H1 (cell line): ENCODE measurements around the gene C2CD3. TPM values are rescaled to one million over a fixed set of nuclear protein-coding genes. Genes with fewer than 3 reads are reported as not detected.

Experiments used
- CTCF ChIA-PET: fragments of 300-600 bp; sonication (Branson Sonifier 250); formaldehyde crosslinking; loops from one replicate; lab custom pipeline; 2021; ENCODE audit not compliant: partially characterized antibody; lab: Charles Lee
- POLR2A ChIA-PET: fragments of 300-600 bp; sonication (Branson Sonifier 250); formaldehyde crosslinking; loops from one replicate; lab custom pipeline; 2021; ENCODE audit warnings: inconsistent platforms; ENCODE audit not compliant: partially characterized antibody; lab: Charles Lee
- DNase-seq, 2 experiments: peaks; one replicate each; pipeline versions ENCODE4 v3.0.0 to v3.0.0-alpha.2; 2010 to 2022; ENCODE audit warnings: low spot score in 2 of 2, low read depth in 1 of 2, mixed read lengths in 1 of 2
- FAIRE-seq: peaks from 2 replicates; lab custom pipeline; 2011; peaks lifted over from hg19 to GRCh38; lab: Jason Lieb, UNC
- H2AFZ ChIP-seq: 2 replicates; pipeline ENCODE4 v1.8.1; 2012; ENCODE audit warnings: low read length, inconsistent platforms
- H2AK5ac ChIP-seq: 2 replicates; pipeline ENCODE4 v1.6.1; 2013; ENCODE audit warnings: low read depth, low read length
- H2BK120ac ChIP-seq: replicated peaks from 2 replicates; pipeline ENCODE3; 2013; ENCODE audit warnings: low read depth, low read length, inconsistent platforms
- H2BK12ac ChIP-seq: 2 replicates; pipeline ENCODE4 v1.6.1; 2013; ENCODE audit warnings: low read depth, low read length
- H2BK15ac ChIP-seq: 2 replicates; pipeline ENCODE4 v1.6.1; 2013; ENCODE audit warnings: low read length
- H2BK20ac ChIP-seq: 2 replicates; pipeline ENCODE4 v1.6.1; 2013; ENCODE audit warnings: low read length
- H2BK5ac ChIP-seq: 2 replicates; pipeline ENCODE4 v1.6.1; 2013; ENCODE audit warnings: low read depth, low read length
- H3K14ac ChIP-seq: 2 replicates; pipeline ENCODE4 v1.6.1; 2013; ENCODE audit warnings: inconsistent platforms; ENCODE audit not compliant: insufficient read length
- H3K18ac ChIP-seq: 2 replicates; pipeline ENCODE4 v1.6.1; 2013; ENCODE audit warnings: low read length; ENCODE audit errors: extremely low read depth
- H3K23ac ChIP-seq: 2 replicates; pipeline ENCODE4 v1.6.1; 2013; ENCODE audit warnings: inconsistent platforms; ENCODE audit not compliant: insufficient read length
- H3K23me2 ChIP-seq: 2 replicates; pipeline ENCODE4 v1.6.1; 2013; ENCODE audit warnings: low read depth, low read length
- H3K27ac ChIP-seq: 2 replicates; pipeline ENCODE4 v1.6.1; 2011; ENCODE audit warnings: low read depth, low read length, inconsistent platforms
- H3K27me3 ChIP-seq, 4 experiments: replicated peaks in 1 of 4; 1 replicate in 1 of 4; 2 replicates in 3 of 4; pipeline versions ENCODE4 v1.6.1 to v1.8.1; 2011 to 2013; ENCODE audit warnings: low read length in 3 of 4, mild to moderate bottlenecking in 3 of 4, inconsistent platforms in 2 of 4, mixed read lengths in 2 of 4, moderate library complexity in 1 of 4; ENCODE audit not compliant: control insufficient read depth in 3 of 4, insufficient read depth in 3 of 4; ENCODE audit errors: extremely low read depth in 1 of 4
- H3K36me3 ChIP-seq, 4 experiments: 2 replicates each; pipeline versions ENCODE4 v1.6.1 to v1.8.1; 2011 to 2013; ENCODE audit warnings: mild to moderate bottlenecking in 4 of 4, low read length in 3 of 4, moderate library complexity in 2 of 4, control low read depth in 1 of 4, inconsistent platforms in 1 of 4; ENCODE audit not compliant: insufficient read depth in 4 of 4, control insufficient read depth in 2 of 4
- H3K4ac ChIP-seq: replicated peaks from 2 replicates; pipeline ENCODE3; 2013; ENCODE audit warnings: low read length, low read depth, mixed read lengths, inconsistent platforms; ENCODE audit not compliant: insufficient read length
- H3K4me1 ChIP-seq, 4 experiments: replicated peaks in 1 of 4; 1 replicate in 1 of 4; 2 replicates in 3 of 4; pipeline versions ENCODE4 v1.6.1 to v1.8.1; 2011 to 2013; ENCODE audit warnings: low read length in 3 of 4, inconsistent platforms in 2 of 4, mixed read lengths in 1 of 4; ENCODE audit not compliant: insufficient read depth in 4 of 4, control insufficient read depth in 3 of 4
- H3K4me2 ChIP-seq, 2 experiments: 2 replicates each; pipeline versions ENCODE4 v1.6.1 to v1.8.1; 2011 to 2013; ENCODE audit warnings: low read depth in 2 of 2, low read length in 2 of 2, control low read depth in 1 of 2, inconsistent platforms in 1 of 2, mild to moderate bottlenecking in 1 of 2; ENCODE audit not compliant: insufficient read depth in 1 of 2
- H3K4me3 ChIP-seq, 4 experiments: fragments of 200-600, 300-600 bp in 1 of 4; sonication (generic), shearing (Covaris generic), sonication (Bioruptor Twin) in 1 of 4; 2 replicates each; pipeline versions ENCODE4 v1.5.1 to v1.8.1; 2011 to 2016; ENCODE audit warnings: low read length in 4 of 4, low read depth in 3 of 4, control low read depth in 2 of 4, inconsistent platforms in 2 of 4, mild to moderate bottlenecking in 2 of 4, mixed read lengths in 1 of 4, moderate library complexity in 1 of 4; ENCODE audit not compliant: insufficient read depth in 2 of 4; ENCODE audit errors: extremely low read depth in 1 of 4
- H3K56ac ChIP-seq: replicated peaks from 2 replicates; pipeline ENCODE3; 2013; ENCODE audit warnings: low read depth, mild to moderate bottlenecking, mixed read lengths, low read length, inconsistent platforms; ENCODE audit not compliant: insufficient read length
- H3K79me1 ChIP-seq: 2 replicates; pipeline ENCODE4 v1.6.1; 2013; ENCODE audit warnings: low read depth, low read length, control low read depth
- H3K79me2 ChIP-seq, 2 experiments: 2 replicates each; pipeline versions ENCODE4 v1.6.1 to v1.8.1; 2012 to 2013; ENCODE audit warnings: low read length in 2 of 2, mild to moderate bottlenecking in 2 of 2, inconsistent platforms in 1 of 2; ENCODE audit not compliant: insufficient read depth in 2 of 2, control insufficient read depth in 1 of 2
- H3K9ac ChIP-seq, 4 experiments: replicated peaks in 1 of 4; 1 replicate in 1 of 4; 2 replicates in 3 of 4; pipeline versions ENCODE4 v1.6.1 to v1.8.1; 2011 to 2013; ENCODE audit warnings: low read depth in 3 of 4, low read length in 3 of 4, control low read depth in 2 of 4, mild to moderate bottlenecking in 2 of 4, moderate library complexity in 2 of 4, inconsistent platforms in 1 of 4; ENCODE audit errors: extremely low read depth in 1 of 4
- H3K9me3 ChIP-seq, 2 experiments: 2 replicates each; pipeline versions ENCODE4 v1.6.1 to v1.8.1; 2012 to 2013; ENCODE audit warnings: mild to moderate bottlenecking in 2 of 2, moderate library complexity in 2 of 2, control low read depth in 1 of 2, inconsistent platforms in 1 of 2, low read depth in 1 of 2, low read length in 1 of 2, mixed read lengths in 1 of 2; ENCODE audit not compliant: insufficient read depth in 2 of 2
- H4K20me1 ChIP-seq, 2 experiments: replicated peaks in 1 of 2; 2 replicates each; pipeline versions ENCODE3 to v1.8.1; 2011 to 2013; ENCODE audit warnings: inconsistent platforms in 2 of 2, low read length in 2 of 2, mild to moderate bottlenecking in 1 of 2; ENCODE audit not compliant: insufficient read depth in 2 of 2, control insufficient read depth in 1 of 2
- H4K5ac ChIP-seq: 2 replicates; pipeline ENCODE4 v1.6.1; 2013; ENCODE audit warnings: low read length, low read depth, mixed read lengths, inconsistent platforms; ENCODE audit not compliant: insufficient read length
- H4K8ac ChIP-seq: 2 replicates; pipeline ENCODE4 v1.8.0; 2013; ENCODE audit warnings: mild to moderate bottlenecking, moderate library complexity, low read length, inconsistent platforms; ENCODE audit not compliant: insufficient read depth; ENCODE audit errors: extremely low read depth
- H4K91ac ChIP-seq: replicated peaks from 2 replicates; pipeline ENCODE3; 2013; ENCODE audit warnings: low read length, mixed read lengths, inconsistent platforms; ENCODE audit not compliant: insufficient read length
- ASH2L ChIP-seq: fragments of 200-600, 300-600 bp; sonication (generic); IDR thresholded peaks from one replicate; pipeline ENCODE4 v1.7.1; 2017; ENCODE audit warnings: low read length
- BRCA1 ChIP-seq: IDR thresholded peaks from 2 replicates; pipeline ENCODE4 v1.6.1; 2012; ENCODE audit warnings: low read depth, low read length, improper control_type of control experiment
- CREB1 ChIP-seq: IDR thresholded peaks from 2 replicates; pipeline ENCODE4 v1.6.1; 2012; ENCODE audit warnings: inconsistent platforms
- CTBP2 ChIP-seq: IDR thresholded peaks from 2 replicates; pipeline ENCODE4 v1.7.0; 2011; ENCODE audit warnings: borderline replicate concordance, mild to moderate bottlenecking, moderate library complexity, mixed read lengths, low read length; ENCODE audit not compliant: insufficient read depth, insufficient read length
- FOSL1 ChIP-seq: IDR thresholded peaks from 2 replicates; pipeline ENCODE4 v1.6.1; 2011; ENCODE audit warnings: mild to moderate bottlenecking, low read depth, low read length, moderate library complexity; ENCODE audit not compliant: insufficient read depth
- HDAC2 ChIP-seq, 2 experiments: fragments of 300-600 bp in 1 of 2; sonication (generic) in 1 of 2; IDR thresholded peaks; 2 replicates each; pipeline ENCODE4 v1.6.1; 2011 to 2012; ENCODE audit warnings: low read depth in 2 of 2, low read length in 2 of 2, mild to moderate bottlenecking in 2 of 2, moderate library complexity in 2 of 2, borderline replicate concordance in 1 of 2, inconsistent platforms in 1 of 2
- KDM5A ChIP-seq: fragments of 200-600 bp; IDR thresholded peaks from 2 replicates; pipeline ENCODE4 v1.7.1; 2012; ENCODE audit warnings: mild to moderate bottlenecking, low read length, inconsistent platforms, mixed read lengths
- POLR2A ChIP-seq, 2 experiments: IDR thresholded peaks; 1 replicate in 1 of 2; 2 replicates in 1 of 2; pipeline ENCODE4 v1.6.1; 2011; ENCODE audit warnings: low read depth in 2 of 2, low read length in 2 of 2, mild to moderate bottlenecking in 2 of 2; ENCODE audit errors: control extremely low read depth in 1 of 2
- RBBP5 ChIP-seq: IDR thresholded peaks from 2 replicates; pipeline ENCODE4 v1.7.1; 2012; ENCODE audit warnings: low read depth, mild to moderate bottlenecking, inconsistent platforms, low read length, moderate library complexity, borderline replicate concordance
- SIRT6 ChIP-seq: IDR thresholded peaks from one replicate; pipeline ENCODE4 v1.7.1; 2012; ENCODE audit warnings: low read length, inconsistent platforms
- SP4 ChIP-seq: IDR thresholded peaks from 2 replicates; pipeline ENCODE4 v1.6.1; 2012; ENCODE audit warnings: low read length, inconsistent platforms
- TAF1 ChIP-seq: IDR thresholded peaks from 2 replicates; pipeline ENCODE4 v1.6.1; 2011; ENCODE audit warnings: mild to moderate bottlenecking, low read depth, low read length
- TBP ChIP-seq: IDR thresholded peaks from 2 replicates; pipeline ENCODE4 v1.6.1; 2011; ENCODE audit warnings: low read depth, low read length, improper control_type of control experiment
- WGBS, 2 experiments: shearing (Covaris generic) in 1 of 2; methylation state at CpG; one replicate each; pipeline versions ENCODE4 v1.1.6 to v1.1.7; 2013 to 2015; ENCODE audit warnings: low lambda C conversion rate in 2 of 2, mixed read lengths in 2 of 2, inconsistent platforms in 1 of 2, low coverage in 1 of 2, missing lambda C conversion rate in 1 of 2; ENCODE audit not compliant: insufficient replicate concordance in 2 of 2, insufficient coverage in 1 of 2, insufficient read length in 1 of 2; ENCODE audit errors: extremely low coverage in 1 of 2, missing lambda C conversion rate in 1 of 2; 5-methylcytosine and 5-hydroxymethylcytosine counted together
- polyA plus RNA-seq, 7 experiments: library from polyadenylated mRNA; depleted of rRNA in 3 of 7; stranded (reverse) in 5 of 7; unstranded in 2 of 7; fragments of >200 nt in 5 of 7; fragments of 200-250 nt in 2 of 7; gene quantifications; 1 replicate in 5 of 7; 2 replicates in 1 of 7; 4 replicates in 1 of 7; pipeline versions ENCODE4 v1.2.1 to v1.2.3, GENCODE V29; 2011 to 2013; ENCODE audit warnings: missing spikeins in 2 of 7, mixed read lengths in 2 of 7
- total RNA-seq: library from RNA; stranded (reverse); fragmentation: NEBNext Ultra II Directional; extraction: Animal tissue kit (Norgen Biotek cat#: 25700); gene quantifications from 2 replicates; pipeline ENCODE4 v1.2.1, GENCODE V29; 2021

Gene C2CD3
- total and polyA plus RNA-seq, 2 of the 8 experiments (the other 6 are each of a cell fraction or from before 2014, with no cell fraction given) = 11.0 to 29.1 TPM

DNA sequence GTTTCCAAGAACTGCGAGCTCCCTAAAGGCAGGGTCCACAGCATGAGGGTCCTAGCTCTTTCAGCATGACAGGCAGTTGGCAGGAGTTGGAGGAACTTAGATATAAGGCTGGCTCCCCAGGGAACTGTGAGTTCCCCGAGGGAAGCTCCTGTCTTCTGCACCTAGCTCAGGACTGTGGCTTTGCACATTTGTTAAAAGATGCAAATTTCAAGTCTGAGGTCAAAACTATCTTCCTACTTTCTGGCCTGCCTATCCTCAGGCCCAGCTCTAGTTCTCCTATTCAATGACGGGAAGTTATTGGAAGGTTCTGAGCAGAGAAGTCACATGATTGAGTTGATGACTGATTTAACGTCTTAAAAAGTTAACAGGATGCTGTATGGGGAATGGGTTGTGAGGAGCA is 150.3 kb downstream of the C2CD3 start:
- Histone ChIP-seq H3K56ac (no peak overlapping the region), H3K18ac (no peak overlapping the region), H4K20me1 (no peaks in the 10 kb centered on the region), H3K79me1 (no peaks in the 10 kb centered on the region), H2BK120ac (no peak overlapping the region), H2BK5ac (no peak overlapping the region), H3K4me2 (no peak overlapping the region), H3K4ac (no peak overlapping the region), H2AK5ac (no peak overlapping the region), H2BK12ac (no peak overlapping the region), H2AFZ (no peak overlapping the region), H3K23ac (no peak overlapping the region), H3K36me3 (peaks cover 0 to 7% (median 0%) of the 10 kb centered on the region in 4 experiments; a peak in 2 of 8 replicates), H3K4me3 (no peak overlapping the region), H3K27ac (no peak overlapping the region), H4K5ac (no peak overlapping the region), H3K9ac (no peak overlapping the region), H3K27me3 (no peaks in the 10 kb centered on the region), H4K91ac (no peak overlapping the region), H3K9me3 (no peaks in the 10 kb centered on the region), H2BK20ac (no peak overlapping the region), H2BK15ac (no peak overlapping the region), H3K4me1 (no peaks in the 10 kb centered on the region), H3K79me2 (no peaks in the 10 kb centered on the region), H4K8ac (no peak overlapping the region), H3K23me2 (no peaks in the 10 kb centered on the region), H3K14ac (no peak overlapping the region)
- DNase-seq (no peak), FAIRE-seq (no peak)
- TF ChIP-seq RBBP5 (no peak), TAF1 (no peak), CTBP2 (no peak), SIRT6 (no peak), FOSL1 (no peak), HDAC2 (IDR thresholded peaks at IDR 0.05; ENCODE audit: borderline replicate concordance in 1 of 2, low read depth in 2 of 2, low read length in 2 of 2) (no peak), TBP (no peak), SP4 (no peak), CREB1 (no peak), KDM5A (no peak), ASH2L (no peak), POLR2A (IDR thresholded peaks at IDR 0.05; ENCODE audit: control extremely low read depth in 1 of 2, low read depth in 2 of 2, low read length in 2 of 2) (no peak), BRCA1 (no peak)
- CTCF ChIA-PET = interaction anchor here (2.9 kb wide), 1 partner anchor 56 kb away, joined by 9 read pairs; no protein-coding TSS in a partner anchor
- POLR2A ChIA-PET = interaction anchor here (0.9 kb wide), 1 partner anchor 39 kb away, joined by 4 read pairs; no protein-coding TSS in a partner anchor
- WGBS, 2 experiments = 84% methylated on average over 4 of the region's 4 CpGs; no CpG with 5 or more reads in 1 of the 2 experiments
